ENCODE measurements around the gene LINGO1. TPM values are rescaled to one million over a fixed set of nuclear protein-coding genes. Genes with fewer than 3 reads are reported as not detected.

The LINGO1 gene
- total RNA-seq, 1 donor from 2014 or later: 18.3 TPM

DNA sequence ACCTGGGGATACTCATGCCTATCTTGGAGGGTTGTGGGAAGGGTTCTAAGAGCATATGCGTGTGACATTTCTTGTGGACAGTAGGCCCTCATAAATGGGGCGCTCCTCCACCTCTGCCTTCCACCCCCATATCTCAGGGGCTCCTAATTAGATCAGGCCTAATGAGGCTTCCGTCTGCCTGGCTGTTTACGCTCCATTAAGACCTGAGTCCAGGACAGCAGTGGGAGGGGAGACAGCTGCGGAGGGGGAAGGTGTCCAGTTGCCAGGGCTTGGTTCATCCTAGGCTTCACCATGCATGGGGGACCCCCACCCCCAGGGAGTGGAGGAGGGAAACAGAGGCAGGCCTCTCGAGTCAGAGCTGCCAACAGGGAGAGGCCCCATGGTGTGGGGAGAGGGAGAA, 9.3 kb upstream of the LINGO1 start:
- intact Hi-C loops (cut with DNase I): no loop called here
- DNase-seq (ENCODE audit: low spot score in 2 of 2): no peak
- Histone ChIP-seq H3K27ac (no peak overlapping the region), H3K27me3 (no peaks in the 10 kb centered on the region), H3K36me3 (no peaks in the 10 kb centered on the region), H3K4me3 (no peak overlapping the region), H3K4me1 (no peaks in the 10 kb centered on the region), H3K9me3 (no peaks in the 10 kb centered on the region)
- TF ChIP-seq, protein P1, sequence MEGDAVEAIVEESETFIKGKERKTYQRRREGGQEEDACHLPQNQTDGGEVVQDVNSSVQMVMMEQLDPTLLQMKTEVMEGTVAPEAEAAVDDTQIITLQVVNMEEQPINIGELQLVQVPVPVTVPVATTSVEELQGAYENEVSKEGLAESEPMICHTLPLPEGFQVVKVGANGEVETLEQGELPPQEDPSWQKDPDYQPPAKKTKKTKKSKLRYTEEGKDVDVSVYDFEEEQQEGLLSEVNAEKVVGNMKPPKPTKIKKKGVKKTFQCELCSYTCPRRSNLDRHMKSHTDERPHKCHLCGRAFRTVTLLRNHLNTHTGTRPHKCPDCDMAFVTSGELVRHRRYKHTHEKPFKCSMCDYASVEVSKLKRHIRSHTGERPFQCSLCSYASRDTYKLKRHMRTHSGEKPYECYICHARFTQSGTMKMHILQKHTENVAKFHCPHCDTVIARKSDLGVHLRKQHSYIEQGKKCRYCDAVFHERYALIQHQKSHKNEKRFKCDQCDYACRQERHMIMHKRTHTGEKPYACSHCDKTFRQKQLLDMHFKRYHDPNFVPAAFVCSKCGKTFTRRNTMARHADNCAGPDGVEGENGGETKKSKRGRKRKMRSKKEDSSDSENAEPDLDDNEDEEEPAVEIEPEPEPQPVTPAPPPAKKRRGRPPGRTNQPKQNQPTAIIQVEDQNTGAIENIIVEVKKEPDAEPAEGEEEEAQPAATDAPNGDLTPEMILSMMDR (IDR thresholded peaks at IDR 0.05): no peak

DNA sequence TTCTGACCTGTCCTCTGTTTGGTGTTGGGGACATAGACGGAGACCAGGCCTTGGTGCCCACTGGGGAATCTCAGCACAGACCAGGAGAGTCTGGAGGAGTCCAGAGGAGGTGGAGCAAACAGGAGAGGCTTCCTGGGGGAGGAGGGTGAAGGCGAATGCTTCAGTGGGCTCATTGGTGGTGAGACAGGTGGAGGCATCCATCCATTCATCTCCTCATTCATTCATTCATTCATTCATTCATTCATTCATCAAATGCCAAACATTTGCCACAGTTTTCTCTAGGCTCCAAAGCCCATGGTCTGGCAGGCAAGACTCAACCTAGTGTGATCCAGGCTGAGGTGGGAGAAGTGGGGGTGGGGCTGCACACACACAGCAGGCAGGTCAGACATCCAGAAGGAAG, 7.9 kb upstream of the LINGO1 start:
- no peak overlapping the region for H3K27ac ChIP-seq
- intact Hi-C loops (cut with DNase I): no loop called here
- no peaks in the 10 kb centered on the region for H3K36me3 ChIP-seq
- no peak for DNase-seq (ENCODE audit: low spot score in 2 of 2)
- H3K9me3 ChIP-seq: no peaks in the 10 kb centered on the region
- no peak overlapping the region for H3K4me3 ChIP-seq
- TF ChIP-seq, protein P1 (IDR thresholded peaks at IDR 0.05): no peak
- H3K27me3 ChIP-seq: no peaks in the 10 kb centered on the region
- H3K4me1 ChIP-seq: no peaks in the 10 kb centered on the region

DNA sequence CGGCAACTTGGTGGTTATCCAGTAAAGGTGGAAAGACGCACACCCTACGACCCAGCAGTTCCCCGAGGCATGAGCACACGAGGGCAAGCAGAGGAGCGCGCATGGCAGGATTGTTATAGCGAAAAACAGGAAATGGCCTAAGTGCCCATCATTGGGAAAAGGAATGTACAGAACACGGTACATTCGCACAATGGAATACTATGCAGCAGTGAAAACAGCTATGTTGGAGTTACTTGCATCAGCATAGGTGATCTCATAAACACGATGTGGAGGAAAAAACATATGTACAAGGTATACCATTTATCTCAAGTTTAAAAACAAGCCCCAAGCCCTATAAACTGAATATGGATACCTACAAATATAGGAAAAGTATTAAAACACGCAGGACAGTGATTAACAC, 6.7 kb upstream of the LINGO1 start:
- H3K4me1 ChIP-seq: no peaks in the 10 kb centered on the region
- TF ChIP-seq, protein P1 (IDR thresholded peaks at IDR 0.05): no peak
- no peak overlapping the region for H3K27ac ChIP-seq
- H3K4me3 ChIP-seq: no peak overlapping the region
- no peak for DNase-seq (ENCODE audit: low spot score in 2 of 2)
- no peaks in the 10 kb centered on the region for H3K36me3 ChIP-seq
- no peaks in the 10 kb centered on the region for H3K9me3 ChIP-seq
- H3K27me3 ChIP-seq: no peaks in the 10 kb centered on the region
- intact Hi-C loops (cut with DNase I): no loop called here

DNA sequence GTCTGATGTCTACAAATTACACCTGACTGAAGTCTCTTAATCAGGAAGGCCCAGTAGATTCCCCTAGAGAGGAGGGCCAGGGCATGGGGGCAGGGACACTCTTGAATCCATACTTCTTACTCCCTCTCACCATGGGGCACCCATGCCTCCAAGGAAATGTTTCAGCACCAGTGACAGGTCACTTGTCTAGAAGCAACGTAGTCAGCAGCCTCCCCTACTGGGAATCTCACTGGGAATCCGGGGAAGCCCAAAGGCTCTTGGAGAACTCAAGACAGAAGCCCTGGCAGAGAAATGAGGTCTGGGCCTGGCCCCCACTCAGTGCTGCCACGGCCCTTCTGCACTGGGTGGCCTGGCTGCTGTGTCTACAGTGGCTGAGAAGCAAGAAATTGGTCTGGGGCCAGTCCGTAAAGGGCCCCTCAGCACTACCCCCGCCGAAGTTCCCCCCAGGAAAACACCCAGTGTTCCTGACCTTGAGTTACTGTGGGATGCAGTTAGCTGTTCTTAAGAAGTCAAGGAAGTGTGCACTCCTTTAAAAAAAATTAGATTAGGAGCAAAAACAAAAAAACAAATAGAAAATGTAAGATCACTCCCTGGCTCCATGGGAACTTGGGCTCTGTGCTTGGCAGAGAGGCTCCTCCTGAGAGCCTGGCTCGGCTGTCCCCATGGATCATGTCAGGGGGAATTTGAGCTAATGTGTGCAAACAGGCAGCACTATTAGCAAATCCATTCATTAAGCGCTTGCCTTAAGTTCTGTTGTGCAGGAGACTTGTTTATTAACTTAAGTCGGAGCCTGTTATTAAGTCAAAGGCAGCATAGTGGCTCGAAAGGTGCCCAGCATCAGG, 5.4 kb upstream of the LINGO1 start:
- peaks cover 6% of the 10 kb centered on the region for H3K27me3 ChIP-seq
- intact Hi-C loops (cut with DNase I): no loop called here
- no peak for DNase-seq (ENCODE audit: low spot score in 2 of 2)

DNA sequence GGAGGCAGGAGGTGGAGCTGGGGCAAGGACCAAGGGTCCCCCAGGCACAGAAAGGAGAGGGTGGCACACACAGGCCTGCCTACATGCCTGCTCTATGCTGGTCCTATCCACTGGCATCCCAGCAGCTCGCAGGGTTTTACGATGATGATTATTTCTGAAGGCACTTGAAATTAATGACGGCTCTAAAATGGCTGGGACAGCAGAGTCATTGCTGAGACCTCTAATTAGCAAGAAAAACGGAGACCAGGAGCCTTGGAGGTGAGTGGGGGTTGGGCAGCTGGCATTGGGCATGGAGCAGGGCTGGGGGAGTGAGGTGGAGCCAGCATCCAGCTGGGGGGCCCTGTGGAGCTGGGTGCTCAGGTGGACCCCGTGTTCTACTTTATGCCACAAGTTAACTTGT, 3.5 kb upstream of the LINGO1 start:
- TF ChIP-seq, protein P1 (IDR thresholded peaks at IDR 0.05): no peak
- intact Hi-C loops (cut with DNase I): no loop called here
- Histone ChIP-seq H3K9me3 (no peaks in the 10 kb centered on the region), H3K4me1 (peaks cover 5 to 9% of the 10 kb centered on the region in 2 donors), H3K4me3 (no peak overlapping the region), H3K36me3 (no peaks in the 10 kb centered on the region), H3K27ac (no peak overlapping the region), H3K27me3 (peaks cover 14% of the 10 kb centered on the region)
- DNase-seq (ENCODE audit: low spot score in 2 of 2): no peak

More for the DNA sequence above, 5.4 kb upstream of the LINGO1 start:
- H3K9me3 ChIP-seq: no peaks in the 10 kb centered on the region
- no peak overlapping the region for H3K4me3 ChIP-seq
- no peaks in the 10 kb centered on the region for H3K36me3 ChIP-seq
- peaks cover 1 to 7% of the 10 kb centered on the region in 2 donors for H3K4me1 ChIP-seq
- no peak overlapping the region for H3K27ac ChIP-seq
- TF ChIP-seq, protein P1 (IDR thresholded peaks at IDR 0.05): no peak

Measured in ascending aorta (tissue), 2 donors.